HS-27A (cell line): ENCODE data around the gene FAM135A.
"Not testable (repeated sequence)": the region's sequence is repeated elsewhere in the genome, so short reads cannot be mapped to it uniquely, and the experiment has no call there.

Source experiments
- DNase-seq: peaks from one replicate; pipeline ENCODE4 v3.0.0-alpha.2; 2012; ENCODE audit warnings: low read depth, missing footprints

Gene FAM135A

DNA sequence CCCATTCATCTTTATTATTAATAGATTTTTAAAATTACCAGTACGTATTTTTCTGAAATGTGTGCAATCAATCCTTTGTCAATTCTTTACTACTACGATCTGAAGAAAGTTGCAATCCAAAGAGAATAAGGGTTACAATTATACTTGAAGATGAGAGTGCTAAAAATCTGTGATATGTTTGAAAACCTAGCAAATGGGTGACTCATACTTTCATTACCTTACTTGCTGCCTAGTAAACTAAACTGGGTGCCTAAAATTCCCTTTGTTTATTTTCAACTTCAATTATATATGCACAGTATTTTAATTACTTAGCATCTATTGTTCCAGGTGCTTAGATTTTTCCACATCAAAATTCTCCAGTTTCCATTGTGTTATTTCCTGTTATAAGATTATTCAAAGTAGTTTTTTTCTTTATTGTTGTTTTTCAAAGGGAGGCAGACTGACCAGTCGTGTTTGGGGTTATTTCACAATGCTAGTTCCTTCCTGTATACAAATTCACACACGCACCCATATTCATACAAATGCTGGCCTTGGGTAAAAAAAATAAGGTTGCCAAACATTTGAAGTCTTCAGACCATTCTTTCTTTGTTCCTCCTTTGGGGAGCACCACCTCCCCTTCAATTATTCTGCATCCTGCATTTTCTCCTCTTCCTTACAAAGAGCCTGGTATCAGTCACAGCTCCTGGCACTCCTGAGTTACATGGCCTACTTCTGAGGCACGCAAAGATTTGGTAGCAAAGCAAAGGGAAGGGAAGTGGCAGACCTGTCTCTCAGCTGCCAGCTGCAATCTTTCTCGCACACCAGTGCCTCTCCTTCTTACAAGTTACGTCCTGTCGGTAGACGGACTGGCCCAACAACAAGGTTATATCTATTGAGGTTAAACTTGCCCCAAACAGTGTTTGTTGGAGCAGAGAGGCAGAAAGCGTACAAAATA, 16.2 kb upstream of the FAM135A start:
- no peak for DNase-seq

DNA sequence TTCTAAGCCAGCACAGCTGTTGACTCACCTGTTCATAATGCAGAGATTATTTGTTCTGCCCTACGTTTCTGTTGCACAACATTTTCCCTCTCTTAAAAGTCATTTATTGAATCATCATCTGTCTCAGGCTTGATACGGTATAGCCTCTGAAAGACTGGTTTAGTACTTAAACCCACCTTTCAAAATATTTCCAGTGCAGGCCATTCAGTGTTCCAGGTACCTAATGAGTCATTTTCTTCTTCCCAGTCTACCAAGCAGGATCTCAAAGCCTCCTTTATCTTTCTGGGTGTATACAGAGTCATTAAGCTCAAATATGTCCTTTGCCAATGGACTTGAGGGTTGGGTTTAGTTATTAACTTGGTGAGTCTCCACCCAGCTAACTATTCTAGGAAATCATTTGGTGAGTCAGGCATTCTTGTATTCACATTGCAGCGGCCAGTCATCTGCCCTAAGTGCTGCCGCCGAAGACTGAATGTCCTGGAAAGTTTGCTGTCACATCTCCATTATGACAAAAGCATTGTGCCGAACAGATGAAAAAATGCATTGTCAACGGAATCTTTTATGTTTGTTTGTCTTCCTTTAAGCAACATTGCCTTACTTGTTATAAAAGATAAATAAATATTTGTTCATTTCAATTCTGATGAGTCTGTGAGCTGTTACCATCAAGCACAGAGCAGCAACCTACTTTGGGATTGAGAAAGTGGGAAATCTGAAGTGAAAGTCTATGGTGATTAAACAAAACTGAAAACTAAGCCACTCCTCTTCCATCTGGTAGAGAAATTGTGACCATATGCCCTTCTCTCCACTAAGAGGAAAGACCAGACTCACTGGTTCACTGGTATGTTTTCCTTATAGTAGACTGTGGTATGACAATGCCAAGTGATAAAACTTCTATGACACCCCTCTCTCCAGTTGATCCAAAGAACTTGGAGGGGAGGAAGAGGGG, 14.3 kb upstream of the FAM135A start:
- DNase-seq, result no peak

GRCh38 chr6:70404658-70405057, 8.7 kb upstream of the FAM135A start:
- no peak for DNase-seq

DNA sequence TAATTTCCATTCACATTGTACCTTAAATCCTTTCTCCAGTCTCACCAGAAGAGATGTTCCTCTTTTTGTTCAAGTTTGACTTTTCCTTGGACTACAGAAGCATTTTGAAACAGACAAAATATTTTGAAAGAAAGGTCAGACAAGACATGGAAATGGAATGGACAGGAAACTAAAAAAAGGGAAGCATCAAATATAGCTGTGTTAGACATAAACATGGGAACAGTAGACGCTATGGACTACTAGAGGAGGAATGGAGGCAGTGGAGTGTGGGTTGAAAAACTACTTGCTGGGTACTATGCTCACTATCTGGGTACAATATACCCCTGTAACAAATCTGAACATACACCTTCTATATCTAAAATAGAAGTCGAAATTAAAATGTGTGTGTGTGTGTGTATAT, 4.1 kb upstream of the FAM135A start:
- DNase-seq, result no peak

DNA sequence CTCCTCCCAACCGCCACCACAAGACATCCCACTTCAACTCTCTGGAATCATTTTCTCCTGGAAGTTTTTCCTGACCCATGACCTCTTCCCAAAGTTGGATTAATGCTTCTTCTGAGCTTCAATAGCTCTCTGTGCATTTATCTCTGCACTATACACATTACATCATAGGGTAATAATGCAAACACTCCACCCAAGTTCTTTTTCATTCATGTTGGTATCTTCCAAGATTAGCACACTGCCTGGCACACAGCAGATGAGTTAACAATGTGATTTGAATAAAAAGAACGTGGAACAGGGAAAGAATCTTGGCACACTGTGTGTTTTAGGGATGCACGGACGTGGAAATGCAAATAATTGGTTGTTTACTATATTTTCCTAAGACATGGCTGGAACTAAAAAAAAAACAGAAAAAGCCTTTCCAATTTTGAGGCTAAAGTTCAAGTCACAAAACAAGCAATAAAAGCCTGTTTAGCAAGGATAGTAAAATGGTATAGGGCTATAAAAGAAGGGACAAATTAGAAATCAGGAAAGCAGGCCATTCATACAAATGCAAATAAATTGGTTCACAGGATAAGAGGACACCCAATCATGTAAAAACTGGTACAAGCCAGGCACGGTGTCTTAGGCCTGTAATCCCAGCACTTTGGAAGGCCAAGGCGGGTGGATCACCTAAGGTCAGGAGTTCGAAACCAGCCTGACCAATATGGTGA, 1.6 kb upstream of the FAM135A start:
- DNase-seq, result no peak

- no peak for DNase-seq
Measured at GRCh38 chr6:70412252-70413113, 825 bp upstream of the FAM135A start.

DNA sequence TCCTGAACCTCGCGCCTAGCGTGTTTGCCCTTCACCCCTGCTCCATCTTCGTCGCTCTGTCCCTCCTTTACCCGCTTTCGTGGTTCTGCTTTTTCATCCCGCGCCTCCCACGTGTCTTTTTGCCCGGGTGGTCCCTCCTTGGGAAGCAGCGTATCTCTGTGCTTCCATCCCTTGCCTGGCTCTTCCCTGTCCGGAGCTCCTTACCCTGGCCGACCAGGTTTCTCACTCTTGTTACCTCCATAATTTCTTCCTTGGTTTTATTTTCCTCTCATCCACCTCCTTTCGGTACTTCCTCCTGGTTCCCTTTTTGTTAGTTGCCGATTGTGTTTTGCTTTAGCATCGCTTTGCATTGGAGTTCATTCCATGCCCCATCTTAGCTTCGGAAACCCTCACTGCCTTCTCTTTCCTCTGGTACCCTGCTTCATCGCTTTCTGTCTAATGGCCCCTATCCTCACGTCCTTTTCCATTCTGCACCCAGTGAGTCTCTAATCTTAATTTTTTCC, 735 bp downstream of the FAM135A start:
- DNase-seq, result no peak

- DNase-seq, result no peak
Measured at GRCh38 chr6:70414813-70415212, 1.5 kb downstream of the FAM135A start.

DNA sequence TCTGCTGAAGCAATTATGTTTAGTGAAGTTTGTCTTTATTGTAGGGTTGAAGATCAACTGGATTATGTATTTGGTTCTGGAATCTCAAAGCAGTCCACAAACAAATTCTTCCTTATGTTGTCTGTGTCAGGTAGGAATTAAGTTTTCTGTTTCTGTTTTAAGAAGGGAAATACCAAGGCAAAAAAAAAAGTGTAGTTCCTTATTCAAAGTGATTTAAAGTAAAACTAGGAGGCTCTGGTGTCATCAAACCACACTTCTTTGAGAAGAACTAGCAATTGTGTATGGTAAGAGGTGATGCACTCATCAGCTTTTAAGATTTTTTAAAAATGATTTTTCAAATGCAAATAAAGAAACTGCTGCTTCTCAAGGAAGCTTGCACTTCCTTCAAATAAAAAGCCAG, 1.9 kb downstream of the FAM135A start:
- DNase-seq, result no peak

- DNase-seq, result no peak
Measured at GRCh38 chr6:70415660-70416059, 2.4 kb downstream of the FAM135A start.

DNA sequence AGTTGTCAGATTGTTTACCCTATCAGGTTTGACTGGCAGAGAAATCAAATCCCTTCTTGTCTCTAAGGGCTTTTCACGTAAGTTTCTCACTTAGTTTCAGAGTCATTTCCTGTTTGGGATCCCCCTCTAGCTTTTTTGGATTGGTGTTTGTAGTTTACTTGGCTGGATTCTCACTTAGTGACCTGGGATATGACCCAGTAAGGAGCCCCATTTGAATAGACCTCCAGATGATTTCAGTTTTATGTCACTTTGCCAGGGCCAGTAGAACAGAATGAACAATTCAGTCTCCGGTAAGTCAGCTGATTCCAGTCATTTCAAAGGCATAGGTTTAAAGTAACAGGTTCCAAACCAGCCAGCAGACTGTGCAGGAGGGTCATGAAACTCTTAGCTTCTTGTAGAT, 8.2 kb downstream of the FAM135A start:
- DNase-seq, result no peak

DNA sequence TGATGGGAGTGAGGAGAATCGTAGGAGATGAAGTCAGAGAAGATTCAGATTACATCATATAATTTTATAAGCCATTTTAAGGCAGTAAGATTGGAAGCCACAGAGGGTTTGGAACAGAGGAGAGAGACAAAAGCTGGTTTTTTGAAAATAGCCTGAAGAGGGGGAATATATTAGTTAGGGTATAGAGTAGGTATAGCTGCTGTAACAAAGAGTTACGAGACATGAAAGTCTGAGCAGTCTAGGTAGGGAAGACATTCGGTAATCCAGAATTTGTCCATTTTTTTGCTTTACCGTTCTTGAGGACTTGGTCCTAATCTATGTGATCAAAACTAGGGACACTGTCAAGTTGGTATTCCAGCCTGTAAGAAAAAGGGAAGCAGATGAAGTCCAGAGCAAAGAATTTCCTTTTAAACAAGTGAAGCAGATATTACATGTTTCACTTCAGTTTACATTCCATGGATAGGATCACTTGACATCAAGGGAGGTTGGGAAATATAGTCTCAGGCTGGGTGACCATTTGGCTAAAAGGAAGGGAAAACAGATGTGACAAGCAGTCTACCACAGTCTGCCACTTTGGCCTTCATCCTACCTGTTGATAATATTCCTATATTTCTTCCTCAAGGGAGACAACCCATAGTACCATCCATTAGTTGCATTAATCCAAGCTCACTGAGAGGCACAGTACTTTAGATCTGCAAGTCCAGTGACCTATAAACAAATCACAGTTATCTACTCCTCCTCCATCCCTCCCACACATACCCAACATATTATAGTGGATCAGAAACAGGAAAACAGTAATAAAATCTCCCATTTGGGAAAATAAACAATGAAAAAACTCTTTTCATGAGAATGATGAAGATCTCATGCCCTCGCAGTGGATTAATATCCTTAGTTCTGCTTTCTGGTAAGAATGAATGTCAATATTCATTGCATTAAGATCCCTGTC, 10.2 kb downstream of the FAM135A start:
- DNase-seq, result no peak

GRCh38 chr6:70424291-70424690, 11.0 kb downstream of the FAM135A start:
- DNase-seq, result no peak

DNA sequence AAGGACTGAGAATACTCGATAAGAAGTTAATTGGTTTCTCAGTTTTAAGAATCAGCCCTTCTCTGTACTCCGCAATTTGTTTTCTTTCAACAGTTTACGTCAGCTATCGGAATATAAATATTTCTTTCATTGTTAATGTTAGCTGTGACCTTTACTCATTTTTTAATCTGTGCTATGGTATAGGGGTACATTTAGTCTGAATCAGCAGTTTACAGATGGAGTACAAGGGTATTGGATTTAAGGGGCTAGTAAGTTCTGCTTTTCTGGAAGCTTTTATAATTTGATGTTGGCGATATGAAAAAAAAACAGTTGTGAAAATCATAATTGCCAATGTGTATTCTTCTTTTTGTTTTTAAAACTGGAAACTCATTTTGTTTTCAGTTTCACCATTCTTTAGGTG, 23.0 kb downstream of the FAM135A start:
- DNase-seq, result no peak

GRCh38 chr6:70445001-70445400, 31.7 kb downstream of the FAM135A start:
- no peak for DNase-seq

DNA sequence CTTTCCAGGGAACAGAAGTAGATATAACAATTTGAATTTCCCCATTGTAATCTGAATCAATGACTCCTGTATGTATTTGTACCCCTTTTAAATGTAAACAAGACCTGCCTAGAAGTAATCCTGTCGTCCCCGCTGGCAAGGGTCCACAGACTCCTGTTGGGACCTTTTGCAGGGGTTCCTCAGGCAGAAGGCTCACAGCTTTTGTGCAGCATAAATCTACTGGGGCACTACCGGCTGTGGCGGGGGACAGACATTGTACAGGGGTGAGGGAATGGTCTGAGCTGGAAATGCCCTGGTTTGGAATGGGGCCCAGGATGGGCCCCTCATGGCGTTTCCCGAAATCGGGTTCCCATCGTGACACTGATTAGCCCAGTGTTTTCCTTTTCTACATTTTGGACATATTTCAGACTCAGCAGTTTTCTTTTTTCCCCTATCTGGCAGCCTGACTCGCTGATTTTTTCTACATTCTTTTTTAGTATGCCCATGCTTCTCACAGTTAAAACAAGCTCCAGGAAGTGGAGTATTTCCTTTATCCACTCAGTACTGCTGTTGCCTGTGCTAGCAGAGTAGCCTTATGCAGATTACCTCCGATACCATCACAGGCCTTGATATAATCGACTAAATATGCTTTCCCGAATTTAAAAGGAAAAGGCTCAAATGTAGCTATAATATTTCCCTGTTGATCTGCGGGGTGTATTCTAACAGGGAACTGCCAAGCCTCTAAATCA, 34.2 kb downstream of the FAM135A start:
- DNase-seq, result not testable (repeated sequence)

- not testable (repeated sequence) for DNase-seq
Measured at GRCh38 chr6:70453899-70454298, 40.6 kb downstream of the FAM135A start.

DNA sequence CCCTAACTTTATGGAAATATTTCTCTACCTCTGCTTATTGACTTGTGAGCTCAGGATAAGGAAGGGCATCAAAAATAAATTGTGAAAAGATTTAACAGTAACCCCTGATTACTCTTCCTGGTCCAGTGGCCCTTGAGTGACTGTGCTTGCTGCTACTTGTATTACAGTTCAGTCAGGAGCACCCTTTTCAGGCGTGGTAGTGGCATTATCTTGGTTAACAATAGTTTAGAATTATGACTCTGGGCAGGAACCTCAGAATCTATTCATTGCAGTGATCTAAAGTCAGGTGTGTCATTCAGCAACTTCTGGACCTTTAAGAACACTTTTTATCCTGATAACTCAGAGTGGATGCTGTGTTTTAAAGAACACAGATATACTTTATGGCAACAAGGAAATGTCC, 43.4 kb downstream of the FAM135A start:
- no peak for DNase-seq

DNA sequence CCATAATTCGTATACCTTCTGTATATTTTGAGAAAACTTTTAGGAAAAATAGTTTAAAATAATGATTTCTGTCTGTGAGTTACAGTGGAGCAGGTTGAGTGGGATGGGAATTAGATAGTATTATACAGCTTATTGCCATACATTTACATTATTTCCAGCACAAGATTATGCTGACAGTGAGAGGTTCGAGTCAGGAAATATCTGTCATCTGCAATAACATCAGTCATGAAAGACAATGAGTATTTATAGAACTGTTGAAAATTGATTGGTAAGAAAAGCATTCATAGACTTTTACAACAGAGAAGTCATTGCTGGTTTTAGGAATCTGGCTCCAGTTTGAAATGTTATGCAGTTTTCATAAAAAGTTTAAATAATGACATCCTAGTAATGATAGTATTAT, 45.9 kb downstream of the FAM135A start:
- DNase-seq, result no peak
